Measurements from ENCODE around the gene CLBA1.

- TF ChIP-seq EZH2 (IDR thresholded peaks at IDR 0.05; ENCODE audit: insufficient read depth, poor library complexity, severe bottlenecking): no peak
- TF ChIP-seq EZH2phosphoT487 (IDR thresholded peaks at IDR 0.05; ENCODE audit: insufficient read depth, low read depth): no peak
These were observed 9.2 kb upstream of the CLBA1 start for GRCh38 chr14:104976198-104977007.

Measured in GM23248 (cell line).